Measurements from ENCODE around the gene NRTN.

NRTN gene

DNA sequence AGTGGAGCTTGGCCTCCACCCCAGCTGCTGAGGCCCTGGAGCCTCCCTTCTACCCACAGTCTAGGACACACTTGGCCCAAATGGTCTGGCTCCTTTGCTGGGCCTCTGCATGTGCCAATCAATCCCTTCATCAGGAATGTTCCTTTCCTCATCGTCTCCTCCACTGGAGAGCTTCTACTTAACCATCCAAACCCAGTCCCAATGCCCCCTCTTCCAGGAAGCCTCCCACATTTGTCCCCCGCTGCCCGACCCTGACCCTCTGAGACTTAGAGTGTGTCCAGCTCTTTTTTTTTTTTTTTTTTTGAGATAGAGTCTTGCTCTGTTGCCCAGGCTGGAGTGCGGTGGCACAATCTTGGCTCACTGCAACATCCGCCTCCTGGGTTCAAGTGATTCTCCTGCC lies 16.4 kb upstream of the NRTN start:
- H3K27ac ChIP-seq (ENCODE audit: low read depth, low read length): no peak overlapping the region
- 0 out of 2 replicates have a peak, but pooled peaks cover 4% of the 10 kb centered on the region for H4K20me1 ChIP-seq (ENCODE audit: control insufficient read depth, insufficient read depth, low read depth, low read length)

DNA sequence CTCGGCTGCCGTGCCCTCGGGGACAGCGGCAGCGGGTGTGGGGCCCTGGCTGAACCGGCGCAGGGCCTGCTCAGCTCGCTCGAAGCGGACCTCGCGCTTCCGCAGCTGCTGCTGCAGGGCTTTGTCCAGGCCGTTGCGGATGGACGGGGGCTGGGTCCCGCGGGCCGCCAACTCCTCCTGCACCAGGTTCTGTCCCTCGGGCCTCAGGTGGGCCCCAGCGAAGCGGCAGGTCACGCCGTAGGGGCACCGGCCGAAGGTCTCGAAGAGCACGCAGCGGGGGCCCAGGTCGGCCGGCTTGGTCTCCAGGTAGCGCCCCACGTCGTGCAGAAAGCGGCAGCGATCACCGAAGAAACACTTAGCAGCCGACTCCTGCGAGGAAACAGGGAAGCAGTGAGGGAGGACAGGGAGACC lies 15.5 kb upstream of the NRTN start:
- H3K4me2 ChIP-seq (ENCODE audit: low read length): peak overlapping the region; percentile 96
- no peaks in the 10 kb centered on the region for H3F3A ChIP-seq (ENCODE audit: control insufficient read depth, insufficient read depth)
- no peak overlapping the region for H3K4me3 ChIP-seq (ENCODE audit: low read length)
- H3K27ac ChIP-seq (ENCODE audit: low read depth, low read length): no peak overlapping the region
- peaks cover 11% of the 10 kb centered on the region for H3K4me1 ChIP-seq (ENCODE audit: control insufficient read depth, low read length)
- no peaks in the 10 kb centered on the region for H3K9me2 ChIP-seq (replicated peaks; ENCODE audit: control insufficient read depth, low read length)
- peaks cover 20% of the 10 kb centered on the region for H3K79me2 ChIP-seq (ENCODE audit: control insufficient read depth, low read length)
- TF ChIP-seq EZH2phosphoT487 (IDR thresholded peaks at IDR 0.05; ENCODE audit: borderline replicate concordance, low read length): no peak
- TF ChIP-seq, protein P1, sequence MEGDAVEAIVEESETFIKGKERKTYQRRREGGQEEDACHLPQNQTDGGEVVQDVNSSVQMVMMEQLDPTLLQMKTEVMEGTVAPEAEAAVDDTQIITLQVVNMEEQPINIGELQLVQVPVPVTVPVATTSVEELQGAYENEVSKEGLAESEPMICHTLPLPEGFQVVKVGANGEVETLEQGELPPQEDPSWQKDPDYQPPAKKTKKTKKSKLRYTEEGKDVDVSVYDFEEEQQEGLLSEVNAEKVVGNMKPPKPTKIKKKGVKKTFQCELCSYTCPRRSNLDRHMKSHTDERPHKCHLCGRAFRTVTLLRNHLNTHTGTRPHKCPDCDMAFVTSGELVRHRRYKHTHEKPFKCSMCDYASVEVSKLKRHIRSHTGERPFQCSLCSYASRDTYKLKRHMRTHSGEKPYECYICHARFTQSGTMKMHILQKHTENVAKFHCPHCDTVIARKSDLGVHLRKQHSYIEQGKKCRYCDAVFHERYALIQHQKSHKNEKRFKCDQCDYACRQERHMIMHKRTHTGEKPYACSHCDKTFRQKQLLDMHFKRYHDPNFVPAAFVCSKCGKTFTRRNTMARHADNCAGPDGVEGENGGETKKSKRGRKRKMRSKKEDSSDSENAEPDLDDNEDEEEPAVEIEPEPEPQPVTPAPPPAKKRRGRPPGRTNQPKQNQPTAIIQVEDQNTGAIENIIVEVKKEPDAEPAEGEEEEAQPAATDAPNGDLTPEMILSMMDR (IDR thresholded peaks at IDR 0.05; ENCODE audit: low read depth, low read length, poor library complexity, severe bottlenecking): no peak
- no peaks in the 10 kb centered on the region for H3K9me3 ChIP-seq (ENCODE audit: control insufficient read depth, insufficient read depth, low read length)
- H3K36me3 ChIP-seq (ENCODE audit: control insufficient read depth, low read length): peaks cover 59% of the 10 kb centered on the region
- H4K20me1 ChIP-seq (ENCODE audit: control insufficient read depth, insufficient read depth, low read depth, low read length): 0 out of 2 replicates have a peak, but pooled peaks cover 4% of the 10 kb centered on the region
- H3K27me3 ChIP-seq (ENCODE audit: control insufficient read depth, low read length): no peaks in the 10 kb centered on the region

More for the DNA sequence above, 16.4 kb upstream of the NRTN start:
- Histone ChIP-seq H3K4me1 (ENCODE audit: control insufficient read depth, low read length) (peaks cover 11% of the 10 kb centered on the region), H3K4me3 (ENCODE audit: low read length) (no peak overlapping the region), H3K4me2 (ENCODE audit: low read length) (no peak overlapping the region), H3K9me3 (ENCODE audit: control insufficient read depth, insufficient read depth, low read length) (no peaks in the 10 kb centered on the region), H3K36me3 (ENCODE audit: control insufficient read depth, low read length) (peaks cover 59% of the 10 kb centered on the region), H3K27me3 (ENCODE audit: control insufficient read depth, low read length) (no peaks in the 10 kb centered on the region), H3F3A (ENCODE audit: control insufficient read depth, insufficient read depth) (no peaks in the 10 kb centered on the region), H3K9me2 (replicated peaks; ENCODE audit: control insufficient read depth, low read length) (no peaks in the 10 kb centered on the region), H3K79me2 (ENCODE audit: control insufficient read depth, low read length) (peaks cover 20% of the 10 kb centered on the region)
- TF ChIP-seq, protein P1 (IDR thresholded peaks at IDR 0.05; ENCODE audit: low read depth, low read length, poor library complexity, severe bottlenecking): no peak
- no peak for TF ChIP-seq EZH2phosphoT487 (IDR thresholded peaks at IDR 0.05; ENCODE audit: borderline replicate concordance, low read length)

DNA sequence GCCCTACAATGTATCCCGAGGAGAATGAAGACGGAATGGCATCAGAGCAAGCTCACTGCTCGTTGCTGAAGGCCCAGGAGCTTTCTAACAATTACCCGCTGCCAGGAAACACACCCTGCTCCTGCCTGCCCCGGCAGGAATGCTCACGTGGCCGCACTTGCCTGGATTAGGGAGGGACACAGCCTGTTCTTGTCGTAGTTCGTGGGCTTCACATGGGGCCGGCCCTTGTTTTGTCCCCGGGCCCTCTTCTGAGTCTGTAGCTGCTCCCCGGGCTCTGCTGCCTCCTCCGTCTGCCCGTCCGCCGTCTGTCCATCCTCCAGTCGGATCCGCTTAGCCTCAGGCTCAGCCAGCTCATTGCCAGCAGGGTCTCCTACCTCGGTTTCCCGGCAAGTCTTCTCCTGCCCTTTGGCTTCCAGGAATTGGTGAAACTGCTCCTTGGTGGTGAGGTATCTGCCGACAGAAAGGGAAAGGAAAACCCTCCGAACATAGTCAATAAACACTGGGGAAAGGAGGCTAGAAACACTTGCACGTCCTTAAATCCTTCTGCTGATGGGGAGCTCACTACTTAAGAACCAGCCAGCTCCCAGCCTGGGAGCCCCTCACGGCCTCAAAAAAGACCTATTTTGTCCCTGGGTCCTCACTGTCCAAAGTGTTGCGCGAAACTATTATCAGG lies 14.8 kb upstream of the NRTN start:
- Histone ChIP-seq H3K9me3 (ENCODE audit: control insufficient read depth, insufficient read depth, low read length) (no peaks in the 10 kb centered on the region), H3K27me3 (ENCODE audit: control insufficient read depth, low read length) (no peaks in the 10 kb centered on the region), H3K4me1 (ENCODE audit: control insufficient read depth, low read length) (peaks cover 11% of the 10 kb centered on the region), H3K79me2 (ENCODE audit: control insufficient read depth, low read length) (peaks cover 20% of the 10 kb centered on the region), H3K4me3 (ENCODE audit: low read length) (peak overlapping the region; percentile 100), H3K27ac (ENCODE audit: low read depth, low read length) (no peak overlapping the region), H3K4me2 (ENCODE audit: low read length) (peak overlapping the region; percentile 96), H3F3A (ENCODE audit: control insufficient read depth, insufficient read depth) (no peaks in the 10 kb centered on the region), H3K36me3 (ENCODE audit: control insufficient read depth, low read length) (peaks cover 57% of the 10 kb centered on the region), H3K9me2 (replicated peaks; ENCODE audit: control insufficient read depth, low read length) (no peaks in the 10 kb centered on the region), H4K20me1 (ENCODE audit: control insufficient read depth, insufficient read depth, low read depth, low read length) (0 out of 2 replicates have a peak, but pooled peaks cover 4% of the 10 kb centered on the region)
- TF ChIP-seq, protein P1 (IDR thresholded peaks at IDR 0.05; ENCODE audit: low read depth, low read length, poor library complexity, severe bottlenecking): no peak
- no peak for TF ChIP-seq EZH2phosphoT487 (IDR thresholded peaks at IDR 0.05; ENCODE audit: borderline replicate concordance, low read length)

Data from DOHH2 (cell line).